Right lobe of liver (tissue), 6 donors: ENCODE measurements around the gene GTF2H4. TPM values are rescaled to one million over a fixed set of nuclear protein-coding genes. Genes with fewer than 3 reads are reported as not detected.
"Not testable (repeated sequence)": the region's sequence is repeated elsewhere in the genome, so short reads cannot be mapped to it uniquely, and the experiment has no call there.

Experiments used
- ATAC-seq, 4 donors: fragments of 200-7000 bp; cut with Tn5 transposase; one replicate each; pipeline ENCODE4 v1.9.1; 2020; ENCODE audit warnings: mild to moderate bottlenecking in 4 of 4, moderate library complexity in 4 of 4
- DNase-seq, 3 donors: peaks; one replicate each; pipeline ENCODE4 v3.0.0-alpha.2; 2020
- H3K27ac ChIP-seq, 3 donors: fragments of 200-600 bp; one replicate each; pipeline ENCODE4 v1.8.0; 2022
- H3K27me3 ChIP-seq, 2 donors: fragments of 200-600 bp; one replicate each; pipeline ENCODE4 v1.8.0; 2022
- H3K36me3 ChIP-seq, 4 donors: fragments of 200-600 bp; sonication (generic) in 1 of 4; one replicate each; pipeline versions ENCODE4 v1.5.1 to v1.8.0; 2017 to 2022; ENCODE audit warnings: control low read depth in 1 of 4
- H3K4me1 ChIP-seq, 4 donors: fragments of 200-600 bp; sonication (generic) in 1 of 4; one replicate each; pipeline versions ENCODE4 v1.5.1 to v1.8.0; 2017 to 2022; ENCODE audit warnings: control low read depth in 1 of 4
- H3K4me3 ChIP-seq, 3 donors: fragments of 200-600 bp; one replicate each; pipeline ENCODE4 v1.8.0; 2022
- H3K9me3 ChIP-seq, 4 donors: fragments of 200-600 bp; sonication (generic) in 1 of 4; one replicate each; pipeline versions ENCODE4 v1.5.1 to v1.8.0; 2017 to 2022; ENCODE audit warnings: control low read depth in 1 of 4
- CTCF ChIP-seq, 4 donors: fragments of 200-600 bp in 3 of 4; fragments of 450-650 bp in 1 of 4; IDR thresholded peaks; one replicate each; pipeline versions ENCODE4 v1.5.1 to v1.8.0; 2016 to 2022; ENCODE audit warnings: antibody characterized with exemption in 4 of 4, mild to moderate bottlenecking in 2 of 4
- POLR2A ChIP-seq: fragments of 450-650 bp; IDR thresholded peaks from one replicate; pipeline ENCODE4 v1.6.1; 2017; ENCODE audit warnings: antibody characterized with exemption, mild to moderate bottlenecking
- WGBS: methylation state at CpG from one replicate; pipeline ENCODE4 v1.1.6; 2018; ENCODE audit warnings: low coverage, low lambda C conversion rate; ENCODE audit not compliant: insufficient coverage; ENCODE audit errors: missing lambda C conversion rate; 5-methylcytosine and 5-hydroxymethylcytosine counted together
- intact Hi-C, 2 donors: fragments of 100-400 bp; cut with DNase I; formaldehyde crosslinking; loops; one replicate each; pipeline versions ENCODE4 v1.11.2 to v1.14.1; 2022
- total RNA-seq, 6 experiments: library from RNA; depleted of rRNA in 2 of 6; stranded (reverse); fragments of >200 nt in 2 of 6; fragmentation: NEBNext Ultra II Directional in 3 of 6; extraction: Animal tissue kit (Norgen Biotek cat#: 25700) in 3 of 6; gene quantifications; one replicate each; pipeline versions ENCODE4 v1.1.0 to v1.2.4, GENCODE V29; 2016 to 2023
- donor health status: DM: no; HTN: yes; CAD: no.
- donor health status: DM: no; HTN: no; CAD: no.
- donor health status: DM: no; HTN: no; CAD: no.
- donor health status: DM: no; HTN: yes; CAD: no.
- donor health status: DM: no; HTN: yes; CAD: no.

The GTF2H4 gene
- total RNA-seq, 6 experiments from 2014 or later: 3.6 to 21.1 (median 17.3) TPM

DNA sequence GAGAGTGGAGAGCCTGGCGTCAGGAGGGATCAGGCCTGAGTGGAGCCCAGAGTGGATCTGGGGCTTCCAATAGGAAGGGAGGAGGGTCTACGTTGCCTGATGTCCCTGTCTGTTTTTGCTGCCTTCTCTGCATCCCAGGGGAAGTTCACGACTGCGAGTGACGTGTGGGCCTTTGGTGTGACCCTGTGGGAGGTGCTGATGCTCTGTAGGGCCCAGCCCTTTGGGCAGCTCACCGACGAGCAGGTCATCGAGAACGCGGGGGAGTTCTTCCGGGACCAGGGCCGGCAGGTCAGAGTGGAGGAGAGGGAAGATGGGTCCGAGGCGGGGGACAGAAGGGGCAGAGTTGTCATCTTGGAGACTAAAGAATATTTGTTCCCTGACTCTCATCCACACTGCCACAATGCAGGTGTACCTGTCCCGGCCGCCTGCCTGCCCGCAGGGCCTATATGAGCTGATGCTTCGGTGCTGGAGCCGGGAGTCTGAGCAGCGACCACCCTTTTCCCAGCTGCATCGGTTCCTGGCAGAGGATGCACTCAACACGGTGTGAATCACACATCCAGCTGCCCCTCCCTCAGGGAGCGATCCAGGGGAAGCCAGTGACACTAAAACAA lies 9.2 kb upstream of the GTF2H4 start:
- Histone ChIP-seq H3K36me3 (no peaks in the 10 kb centered on the region), H3K27me3 (no peaks in the 10 kb centered on the region), H3K4me1 (no peaks in the 10 kb centered on the region), H3K9me3 (no peaks in the 10 kb centered on the region), H3K27ac (no peak overlapping the region), H3K4me3 (no peak overlapping the region)
- TF ChIP-seq CTCF (IDR thresholded peaks at IDR 0.05): no peak
- TF ChIP-seq POLR2A: no peak
- intact Hi-C loops: no loop called here
- peak in 1 of 3 donors; percentile 10 for DNase-seq
- ATAC-seq: no peak
- WGBS: 90% methylated on average over 4 of the region's 23 CpGs

- no peak overlapping the region for H3K27ac ChIP-seq
- 88% methylated on average over 1 of the region's 1 CpG for WGBS
- no peak overlapping the region for H3K4me3 ChIP-seq
- TF ChIP-seq POLR2A (no peak), CTCF (IDR thresholded peaks at IDR 0.05) (no peak)
- H3K9me3 ChIP-seq: no peaks in the 10 kb centered on the region
- DNase-seq (peak in 1 of 3 donors; percentile 1), ATAC-seq (no peak)
- H3K36me3 ChIP-seq: no peaks in the 10 kb centered on the region
- no peaks in the 10 kb centered on the region for H3K4me1 ChIP-seq
- no peaks in the 10 kb centered on the region for H3K27me3 ChIP-seq
- intact Hi-C loops: no loop called here
Measured at GRCh38 chr6:30900863-30901417, 7.1 kb upstream of the GTF2H4 start.

- Histone ChIP-seq H3K4me3 (no peak overlapping the region), H3K36me3 (no peaks in the 10 kb centered on the region), H3K27me3 (no peaks in the 10 kb centered on the region), H3K4me1 (no peaks in the 10 kb centered on the region), H3K27ac (no peak overlapping the region), H3K9me3 (no peaks in the 10 kb centered on the region)
- TF ChIP-seq POLR2A (no peak), CTCF (IDR thresholded peaks at IDR 0.05) (no peak)
- intact Hi-C loops: no loop called here
- ATAC-seq (no peak), DNase-seq (no peak)
Measured at GRCh38 chr6:30901436-30901835, 6.6 kb upstream of the GTF2H4 start.

- WGBS: 77% methylated on average over 5 of the region's 9 CpGs
- ATAC-seq, H3K27me3 ChIP-seq, H3K36me3 ChIP-seq, intact Hi-C loops, H3K4me3 ChIP-seq, H3K4me1 ChIP-seq, H3K27ac ChIP-seq, H3K9me3 ChIP-seq: not testable (repeated sequence)
- DNase-seq: peak in 1 of 3 donors; percentile 14
Measured at GRCh38 chr6:30902196-30902595, 5.8 kb upstream of the GTF2H4 start.

DNA sequence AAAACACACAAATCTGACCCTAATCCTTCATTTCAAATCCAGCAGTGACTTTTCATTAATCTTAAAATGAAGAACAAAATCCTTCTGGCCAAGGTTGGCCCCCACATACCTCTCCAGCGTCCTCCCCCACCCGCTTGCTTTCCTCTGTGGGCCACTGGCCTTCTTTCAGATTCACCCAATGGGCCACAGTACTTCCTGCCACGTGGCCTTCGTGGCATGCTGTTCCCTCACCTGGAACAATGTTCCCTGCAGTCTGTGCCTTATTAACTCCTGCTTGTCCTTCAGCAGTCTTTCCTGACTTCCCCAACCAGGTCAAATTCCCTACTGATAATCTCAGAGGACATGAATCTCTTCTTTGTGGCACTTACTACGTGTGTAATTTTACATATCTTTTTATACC lies 5.3 kb upstream of the GTF2H4 start:
- 45% methylated on average over 5 of the region's 5 CpGs for whole genome bisulfite sequencing
- intact Hi-C loops: no loop called here
- Histone ChIP-seq H3K27ac (no peak overlapping the region), H3K4me1 (no peaks in the 10 kb centered on the region), H3K9me3 (no peaks in the 10 kb centered on the region), H3K27me3 (no peaks in the 10 kb centered on the region), H3K4me3 (no peak overlapping the region), H3K36me3 (no peaks in the 10 kb centered on the region)
- ATAC-seq (no peak), DNase-seq (peak in 1 of 3 donors; percentile 7)
- TF ChIP-seq CTCF (IDR thresholded peaks at IDR 0.05): no peak
- TF ChIP-seq POLR2A: no peak
